HFFc6 (cell line): ENCODE data around the gene CHRM1. TPM values are rescaled to one million over a fixed set of nuclear protein-coding genes. Genes with fewer than 3 reads are reported as not detected.

Experiments used
- DNase-seq: peaks from one replicate; pipeline ENCODE4 v3.0.0-alpha.2; 2018
- H3K27ac Mint-ChIP-seq: 2 replicates; pipeline ENCODE4 v1.8.0; 2020; ENCODE audit warnings: mild to moderate bottlenecking, mixed read lengths
- H3K27me3 Mint-ChIP-seq: 2 replicates; pipeline ENCODE4 v1.8.0; 2021; ENCODE audit warnings: mild to moderate bottlenecking, moderate library complexity, mixed read lengths; ENCODE audit not compliant: insufficient read depth
- H3K36me3 Mint-ChIP-seq: 2 replicates; pipeline ENCODE4 v1.8.0; 2021; ENCODE audit warnings: low read depth, mixed read lengths
- H3K4me1 Mint-ChIP-seq: 2 replicates; pipeline ENCODE4 v1.8.0; 2020; ENCODE audit warnings: low read depth, mixed read lengths
- H3K4me3 Mint-ChIP-seq: 2 replicates; pipeline ENCODE4 v1.8.0; 2020; ENCODE audit warnings: mild to moderate bottlenecking, moderate library complexity, mixed read lengths
- H3K9me3 Mint-ChIP-seq: 2 replicates; pipeline ENCODE4 v1.8.0; 2020; ENCODE audit warnings: mild to moderate bottlenecking, mixed read lengths
- total RNA-seq, 6 experiments: library from RNA; stranded (reverse); fragmentation: NEBNext Ultra II Directional; extraction: Animal tissue kit (Norgen Biotek cat#: 25700); gene quantifications; 2 replicates in 1 of 6; 3 replicates in 5 of 6; pipeline ENCODE4 v1.2.3, GENCODE V29; 2021
- TF ChIP-seq, protein P1 (sequence below): fragments of 200-600 bp; sonication (generic); IDR thresholded peaks from 2 replicates; pipeline ENCODE4 v1.5.0; 2021; ENCODE audit warnings: antibody characterized with exemption, mild to moderate bottlenecking

Gene CHRM1
- total RNA-seq, 6 experiments from 2014 or later: not detected

DNA sequence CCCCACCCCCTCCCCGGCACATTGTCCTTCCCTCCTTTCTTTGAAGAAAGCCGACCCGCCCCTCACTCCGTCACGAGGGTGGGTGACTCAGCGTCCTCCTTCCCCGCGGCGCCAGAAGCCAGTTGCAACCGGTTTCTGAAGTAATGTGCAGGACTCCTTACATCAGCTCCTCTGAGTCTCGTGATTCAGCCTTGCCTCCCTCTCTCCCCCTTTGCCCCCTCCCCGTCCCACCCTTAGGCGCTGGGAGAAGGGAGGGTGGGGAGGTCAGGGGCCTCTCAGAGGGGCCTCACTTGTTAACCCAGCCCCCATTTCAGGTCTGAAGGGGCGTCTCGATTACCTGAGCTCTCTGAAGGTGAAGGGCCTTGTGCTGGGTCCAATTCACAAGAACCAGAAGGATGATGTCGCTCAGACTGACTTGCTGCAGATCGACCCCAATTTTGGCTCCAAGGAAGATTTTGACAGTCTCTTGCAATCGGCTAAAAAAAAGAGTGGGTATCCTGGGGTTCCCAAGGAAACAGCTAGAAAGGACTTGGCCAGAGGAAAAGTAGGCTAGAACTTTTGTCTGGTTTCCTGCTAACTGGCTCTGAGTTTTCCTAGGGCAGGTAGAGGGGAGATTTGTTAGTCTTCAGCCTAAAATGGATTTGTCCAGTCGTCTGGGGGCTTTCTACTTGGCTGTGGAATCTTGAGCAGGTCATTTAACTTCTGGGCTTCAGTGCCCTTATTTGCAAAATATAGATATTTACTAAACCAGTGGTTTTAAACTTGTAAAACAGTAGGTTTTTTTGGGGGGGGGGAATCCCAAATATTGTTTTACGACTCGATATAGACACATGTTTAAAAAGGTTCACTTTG is 39.4 kb downstream of the CHRM1 start:
- no peaks in the 10 kb centered on the region for H3K9me3 Mint-ChIP-seq

DNA sequence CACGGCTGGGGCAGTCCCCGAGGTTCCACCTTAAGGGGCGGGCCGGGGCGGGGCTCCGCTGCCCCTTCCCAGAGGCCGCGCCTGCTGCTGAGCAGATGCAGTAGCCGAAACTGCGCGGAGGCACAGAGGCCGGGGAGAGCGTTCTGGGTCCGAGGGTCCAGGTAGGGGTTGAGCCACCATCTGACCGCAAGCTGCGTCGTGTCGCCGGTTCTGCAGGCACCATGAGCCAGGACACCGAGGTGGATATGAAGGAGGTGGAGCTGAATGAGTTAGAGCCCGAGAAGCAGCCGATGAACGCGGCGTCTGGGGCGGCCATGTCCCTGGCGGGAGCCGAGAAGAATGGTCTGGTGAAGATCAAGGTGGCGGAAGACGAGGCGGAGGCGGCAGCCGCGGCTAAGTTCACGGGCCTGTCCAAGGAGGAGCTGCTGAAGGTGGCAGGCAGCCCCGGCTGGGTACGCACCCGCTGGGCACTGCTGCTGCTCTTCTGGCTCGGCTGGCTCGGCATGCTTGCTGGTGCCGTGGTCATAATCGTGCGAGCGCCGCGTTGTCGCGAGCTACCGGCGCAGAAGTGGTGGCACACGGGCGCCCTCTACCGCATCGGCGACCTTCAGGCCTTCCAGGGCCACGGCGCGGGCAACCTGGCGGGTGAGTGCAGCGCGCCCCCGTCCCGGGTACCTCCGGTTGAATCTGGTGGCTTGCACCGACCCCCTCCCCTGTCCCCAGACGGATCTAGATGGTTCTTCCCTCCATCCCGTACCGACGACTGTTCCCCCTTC is 40.2 kb downstream of the CHRM1 start, which contains the start of gene SLC3A2:
TSS of gene SLC3A2 (plus strand) at position 94 of the 776 bp plus-strand sequence. CDS start at position 222, 128 bp downstream.
- peaks cover 52% of the 10 kb centered on the region for H3K4me1 Mint-ChIP-seq

More for the DNA sequence above, 39.4 kb downstream of the CHRM1 start:
- Mint-ChIP-seq H3K4me1 (peaks cover 52% of the 10 kb centered on the region), H3K27ac (peak overlapping the region; percentile 100), H3K4me3 (peak overlapping the region; percentile 100), H3K27me3 (peaks cover 4% of the 10 kb centered on the region), H3K36me3 (peaks cover 49% of the 10 kb centered on the region)
- TF ChIP-seq, protein P1, sequence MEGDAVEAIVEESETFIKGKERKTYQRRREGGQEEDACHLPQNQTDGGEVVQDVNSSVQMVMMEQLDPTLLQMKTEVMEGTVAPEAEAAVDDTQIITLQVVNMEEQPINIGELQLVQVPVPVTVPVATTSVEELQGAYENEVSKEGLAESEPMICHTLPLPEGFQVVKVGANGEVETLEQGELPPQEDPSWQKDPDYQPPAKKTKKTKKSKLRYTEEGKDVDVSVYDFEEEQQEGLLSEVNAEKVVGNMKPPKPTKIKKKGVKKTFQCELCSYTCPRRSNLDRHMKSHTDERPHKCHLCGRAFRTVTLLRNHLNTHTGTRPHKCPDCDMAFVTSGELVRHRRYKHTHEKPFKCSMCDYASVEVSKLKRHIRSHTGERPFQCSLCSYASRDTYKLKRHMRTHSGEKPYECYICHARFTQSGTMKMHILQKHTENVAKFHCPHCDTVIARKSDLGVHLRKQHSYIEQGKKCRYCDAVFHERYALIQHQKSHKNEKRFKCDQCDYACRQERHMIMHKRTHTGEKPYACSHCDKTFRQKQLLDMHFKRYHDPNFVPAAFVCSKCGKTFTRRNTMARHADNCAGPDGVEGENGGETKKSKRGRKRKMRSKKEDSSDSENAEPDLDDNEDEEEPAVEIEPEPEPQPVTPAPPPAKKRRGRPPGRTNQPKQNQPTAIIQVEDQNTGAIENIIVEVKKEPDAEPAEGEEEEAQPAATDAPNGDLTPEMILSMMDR: peak; percentile 16; the same call in 1 of the 2 replicates
- DNase-seq: peak; percentile 97

DNA sequence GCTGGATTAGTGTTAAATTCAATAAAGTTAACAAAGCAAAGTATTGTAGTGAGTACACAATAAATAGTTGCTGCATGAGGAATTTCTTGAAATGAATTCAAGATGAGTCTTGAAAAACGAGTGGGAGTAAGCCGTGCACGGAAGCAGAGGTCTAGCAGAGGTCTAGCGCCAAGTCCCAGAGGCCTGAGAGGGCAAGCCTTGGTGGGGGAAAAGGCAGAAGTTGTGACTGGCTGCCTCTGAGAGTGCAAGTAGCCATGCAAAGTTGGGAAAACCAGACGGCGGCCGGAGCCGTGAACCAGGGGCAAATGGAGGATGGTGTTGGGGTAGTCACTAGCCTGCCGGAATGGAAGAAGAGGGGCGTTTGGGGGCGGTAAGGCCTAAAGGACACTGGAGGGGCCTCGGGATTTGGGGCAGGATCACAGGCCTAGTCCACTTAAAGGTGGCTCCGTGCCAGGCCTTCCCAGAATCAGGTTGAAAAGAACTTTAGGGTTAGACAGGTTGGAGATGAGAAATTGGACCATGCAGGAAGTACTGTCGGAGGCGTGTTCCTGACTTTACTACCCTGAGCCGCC is 40.8 kb downstream of the CHRM1 start:
- DNase-seq: peak; percentile 82
- TF ChIP-seq, protein P1: no peak
- Mint-ChIP-seq H3K36me3 (peaks cover 45% of the 10 kb centered on the region), H3K27me3 (peaks cover 2% of the 10 kb centered on the region), H3K4me1 (peaks cover 46% of the 10 kb centered on the region), H3K27ac (peak overlapping the region; percentile 100), H3K9me3 (no peaks in the 10 kb centered on the region), H3K4me3 (peak overlapping the region; percentile 100)

More for the DNA sequence above, 40.2 kb downstream of the CHRM1 start, which contains the start of gene SLC3A2:
- DNase-seq: peak; percentile 74
- peaks cover 4% of the 10 kb centered on the region for H3K27me3 Mint-ChIP-seq
- H3K36me3 Mint-ChIP-seq: peaks cover 49% of the 10 kb centered on the region
- peak within 1 kb of the TSS; percentile 100 for H3K4me3 Mint-ChIP-seq
- TF ChIP-seq, protein P1: peak; percentile 85
- peak within 1 kb of the TSS; percentile 100 for H3K27ac Mint-ChIP-seq
- no peaks in the 10 kb centered on the region for H3K9me3 Mint-ChIP-seq

DNA sequence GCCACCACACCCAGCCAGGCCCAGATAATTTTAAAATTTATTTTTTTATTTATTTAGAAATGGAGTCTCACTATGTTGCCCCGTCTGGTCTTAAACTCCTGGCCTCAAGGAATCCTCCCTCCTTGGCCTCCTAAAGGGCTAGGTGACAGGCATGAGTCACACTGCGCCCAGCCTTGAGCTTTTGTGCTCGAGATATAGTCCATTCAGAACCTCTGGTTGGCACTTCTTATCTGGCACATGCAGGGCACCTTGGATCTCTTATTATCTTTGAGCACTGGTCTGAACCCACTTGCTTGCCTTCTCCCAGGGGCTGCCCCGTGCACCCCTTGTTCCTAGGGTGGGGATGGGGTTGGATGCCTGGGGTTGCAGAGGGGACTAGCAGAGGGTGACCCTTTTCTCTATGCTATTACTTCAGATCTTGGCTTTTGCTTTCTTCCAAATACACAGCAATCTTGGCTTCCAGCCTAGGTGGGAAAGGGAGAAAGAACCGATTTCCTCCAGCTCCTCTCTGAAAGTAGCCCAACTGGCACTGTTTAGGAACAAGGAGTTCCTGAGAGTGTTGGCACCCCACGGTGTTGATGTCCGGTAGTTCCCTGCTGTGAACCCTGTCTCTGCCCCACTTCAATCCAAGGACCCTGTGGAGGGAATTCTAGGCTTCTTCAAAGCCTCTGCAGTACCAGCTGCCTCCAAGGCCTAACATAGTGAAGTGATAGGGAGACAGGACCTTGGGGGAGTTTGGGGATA is 41.8 kb downstream of the CHRM1 start:
- no peak for DNase-seq
- H3K4me1 Mint-ChIP-seq: peaks cover 40% of the 10 kb centered on the region
- peak overlapping the region; percentile 100 for H3K4me3 Mint-ChIP-seq
- peak overlapping the region; percentile 100 for H3K27ac Mint-ChIP-seq
- H3K27me3 Mint-ChIP-seq: peaks cover 2% of the 10 kb centered on the region
- TF ChIP-seq, protein P1: no peak
- H3K9me3 Mint-ChIP-seq: no peaks in the 10 kb centered on the region
- peaks cover 40% of the 10 kb centered on the region for H3K36me3 Mint-ChIP-seq

DNA sequence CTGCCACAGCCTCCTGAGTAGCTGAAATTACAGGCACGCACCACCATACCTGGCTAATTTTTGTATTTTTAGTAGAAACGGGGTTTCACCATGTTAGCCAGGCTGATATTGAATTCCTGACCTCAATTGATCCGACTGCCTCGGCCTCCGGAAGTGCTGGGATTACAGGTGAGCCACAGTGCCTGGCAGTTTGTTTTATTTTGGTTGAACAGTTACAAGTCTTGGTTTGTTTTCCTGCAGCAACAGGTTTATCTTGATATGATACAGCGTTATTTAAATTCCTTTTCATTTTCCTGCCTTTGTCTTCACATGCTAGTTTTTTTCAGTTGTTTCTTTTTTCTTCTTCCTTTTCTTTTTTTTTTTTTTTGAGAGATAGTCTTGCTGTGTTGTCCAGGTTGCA is 44.5 kb downstream of the CHRM1 start:
- TF ChIP-seq, protein P1: no peak
- no peaks in the 10 kb centered on the region for H3K9me3 Mint-ChIP-seq
- H3K4me1 Mint-ChIP-seq: peaks cover 17% of the 10 kb centered on the region
- no peaks in the 10 kb centered on the region; the same call in 1 of the 2 replicates for H3K27me3 Mint-ChIP-seq
- DNase-seq: no peak
- no peak overlapping the region for H3K27ac Mint-ChIP-seq
- H3K4me3 Mint-ChIP-seq: no peak overlapping the region
- peaks cover 13% of the 10 kb centered on the region for H3K36me3 Mint-ChIP-seq
